Tibial nerve (tissue), 4 donors: ENCODE data around the gene SPC24.

ENCODE experiments used
- EP300 ChIP-seq, 2 donors: sonication (generic); formaldehyde crosslinking; IDR thresholded peaks; one replicate each; pipeline ENCODE4 v1.6.1; 2017; ENCODE audit warnings: antibody characterized with exemption in 2 of 2, mild to moderate bottlenecking in 1 of 2
- POLR2A ChIP-seq, 2 donors: fragments of 450-650 bp; IDR thresholded peaks; one replicate each; pipeline ENCODE4 v1.6.1; 2017; ENCODE audit warnings: antibody characterized with exemption in 2 of 2, mild to moderate bottlenecking in 2 of 2, moderate library complexity in 2 of 2
- TF ChIP-seq, protein P1 (sequence below), 5 experiments: fragments of 200-600 bp in 3 of 5; fragments of 450-650 bp in 2 of 5; sonication (generic) in 3 of 5; IDR thresholded peaks; one replicate each; pipeline ENCODE4 v1.5.1; 2016 to 2019; ENCODE audit warnings: antibody characterized with exemption in 5 of 5, mild to moderate bottlenecking in 3 of 5, moderate library complexity in 2 of 5

DNA sequence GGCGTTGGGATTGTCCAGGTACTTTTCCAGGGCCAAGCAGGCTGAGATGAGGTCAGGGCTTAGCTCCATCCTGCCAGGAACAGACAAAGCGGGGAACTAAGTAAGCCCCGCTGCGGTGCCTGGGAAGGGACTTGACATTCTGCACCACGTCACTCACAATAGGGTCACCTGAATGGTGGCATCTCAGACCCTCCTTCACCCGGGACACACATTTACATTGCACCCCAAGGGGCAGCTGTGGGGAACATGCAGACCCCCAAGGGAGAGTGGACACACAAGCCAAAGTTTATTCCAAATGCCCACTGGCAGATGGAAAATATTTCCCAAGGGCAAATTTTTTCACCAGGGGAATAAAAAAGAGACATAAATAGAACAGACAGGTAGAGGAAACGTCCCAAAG lies 20.3 kb upstream of the SPC24 start:
- TF ChIP-seq, protein P1, sequence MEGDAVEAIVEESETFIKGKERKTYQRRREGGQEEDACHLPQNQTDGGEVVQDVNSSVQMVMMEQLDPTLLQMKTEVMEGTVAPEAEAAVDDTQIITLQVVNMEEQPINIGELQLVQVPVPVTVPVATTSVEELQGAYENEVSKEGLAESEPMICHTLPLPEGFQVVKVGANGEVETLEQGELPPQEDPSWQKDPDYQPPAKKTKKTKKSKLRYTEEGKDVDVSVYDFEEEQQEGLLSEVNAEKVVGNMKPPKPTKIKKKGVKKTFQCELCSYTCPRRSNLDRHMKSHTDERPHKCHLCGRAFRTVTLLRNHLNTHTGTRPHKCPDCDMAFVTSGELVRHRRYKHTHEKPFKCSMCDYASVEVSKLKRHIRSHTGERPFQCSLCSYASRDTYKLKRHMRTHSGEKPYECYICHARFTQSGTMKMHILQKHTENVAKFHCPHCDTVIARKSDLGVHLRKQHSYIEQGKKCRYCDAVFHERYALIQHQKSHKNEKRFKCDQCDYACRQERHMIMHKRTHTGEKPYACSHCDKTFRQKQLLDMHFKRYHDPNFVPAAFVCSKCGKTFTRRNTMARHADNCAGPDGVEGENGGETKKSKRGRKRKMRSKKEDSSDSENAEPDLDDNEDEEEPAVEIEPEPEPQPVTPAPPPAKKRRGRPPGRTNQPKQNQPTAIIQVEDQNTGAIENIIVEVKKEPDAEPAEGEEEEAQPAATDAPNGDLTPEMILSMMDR (IDR thresholded peaks at IDR 0.05), result no peak
- TF ChIP-seq POLR2A (IDR thresholded peaks at IDR 0.05) (no peak), EP300 (IDR thresholded peaks at IDR 0.05) (no peak)
